ENCODE measurements around the gene PRICKLE2. TPM values are rescaled to one million over a fixed set of nuclear protein-coding genes. Genes with fewer than 3 reads are reported as not detected.
A peak's percentile ranks its signal among the peaks of the same experiment; 100 is the strongest.

The PRICKLE2 gene
- total RNA-seq, 1 experiment from 2014 or later: 1.9 TPM

DNA sequence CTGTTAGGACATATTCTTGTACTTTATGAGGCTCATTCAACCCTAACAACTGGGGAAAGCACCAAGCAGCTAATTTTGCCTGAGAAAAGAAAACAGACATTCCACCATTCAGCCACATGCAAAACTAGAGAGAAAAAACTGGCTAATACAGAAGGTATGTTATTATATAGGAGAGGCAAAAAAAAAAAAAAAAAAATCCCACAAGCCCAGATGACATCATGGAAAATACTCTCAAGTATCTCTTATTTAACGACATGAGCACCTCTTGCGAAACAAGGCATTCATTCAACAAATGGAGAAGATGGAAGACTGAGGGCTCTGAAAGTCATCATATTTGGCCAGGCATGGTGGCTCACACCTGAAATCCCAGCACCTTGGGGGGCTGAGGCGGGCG is 61.5 kb downstream of the PRICKLE2 start:
- H3K4me3 Mint-ChIP-seq (ENCODE audit: low read depth, unreplicated experiment): no peak overlapping the region
- no peak for DNase-seq
- intact Hi-C loops (cut with micrococcal nuclease; ENCODE audit: unreplicated experiment): no loop called here
- peaks cover 25% of the 10 kb centered on the region for H3K4me1 Mint-ChIP-seq (ENCODE audit: low read depth, unreplicated experiment)
- CTCF ChIA-PET: no interaction called here
- no TSS peak for BruUV-seq (replicated peaks)
- peaks cover 5% of the 10 kb centered on the region for H3K36me3 Mint-ChIP-seq (ENCODE audit: insufficient read depth, unreplicated experiment)
- H3K27me3 Mint-ChIP-seq (ENCODE audit: unreplicated experiment): no peaks in the 10 kb centered on the region
- peak overlapping the region; percentile 60 for H3K27ac Mint-ChIP-seq (ENCODE audit: unreplicated experiment)
- H3K9me3 Mint-ChIP-seq (ENCODE audit: low read depth, unreplicated experiment): no peaks in the 10 kb centered on the region
- TF ChIP-seq, protein P1, sequence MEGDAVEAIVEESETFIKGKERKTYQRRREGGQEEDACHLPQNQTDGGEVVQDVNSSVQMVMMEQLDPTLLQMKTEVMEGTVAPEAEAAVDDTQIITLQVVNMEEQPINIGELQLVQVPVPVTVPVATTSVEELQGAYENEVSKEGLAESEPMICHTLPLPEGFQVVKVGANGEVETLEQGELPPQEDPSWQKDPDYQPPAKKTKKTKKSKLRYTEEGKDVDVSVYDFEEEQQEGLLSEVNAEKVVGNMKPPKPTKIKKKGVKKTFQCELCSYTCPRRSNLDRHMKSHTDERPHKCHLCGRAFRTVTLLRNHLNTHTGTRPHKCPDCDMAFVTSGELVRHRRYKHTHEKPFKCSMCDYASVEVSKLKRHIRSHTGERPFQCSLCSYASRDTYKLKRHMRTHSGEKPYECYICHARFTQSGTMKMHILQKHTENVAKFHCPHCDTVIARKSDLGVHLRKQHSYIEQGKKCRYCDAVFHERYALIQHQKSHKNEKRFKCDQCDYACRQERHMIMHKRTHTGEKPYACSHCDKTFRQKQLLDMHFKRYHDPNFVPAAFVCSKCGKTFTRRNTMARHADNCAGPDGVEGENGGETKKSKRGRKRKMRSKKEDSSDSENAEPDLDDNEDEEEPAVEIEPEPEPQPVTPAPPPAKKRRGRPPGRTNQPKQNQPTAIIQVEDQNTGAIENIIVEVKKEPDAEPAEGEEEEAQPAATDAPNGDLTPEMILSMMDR (IDR thresholded peaks at IDR 0.05; ENCODE audit: unreplicated experiment): no peak

DNA sequence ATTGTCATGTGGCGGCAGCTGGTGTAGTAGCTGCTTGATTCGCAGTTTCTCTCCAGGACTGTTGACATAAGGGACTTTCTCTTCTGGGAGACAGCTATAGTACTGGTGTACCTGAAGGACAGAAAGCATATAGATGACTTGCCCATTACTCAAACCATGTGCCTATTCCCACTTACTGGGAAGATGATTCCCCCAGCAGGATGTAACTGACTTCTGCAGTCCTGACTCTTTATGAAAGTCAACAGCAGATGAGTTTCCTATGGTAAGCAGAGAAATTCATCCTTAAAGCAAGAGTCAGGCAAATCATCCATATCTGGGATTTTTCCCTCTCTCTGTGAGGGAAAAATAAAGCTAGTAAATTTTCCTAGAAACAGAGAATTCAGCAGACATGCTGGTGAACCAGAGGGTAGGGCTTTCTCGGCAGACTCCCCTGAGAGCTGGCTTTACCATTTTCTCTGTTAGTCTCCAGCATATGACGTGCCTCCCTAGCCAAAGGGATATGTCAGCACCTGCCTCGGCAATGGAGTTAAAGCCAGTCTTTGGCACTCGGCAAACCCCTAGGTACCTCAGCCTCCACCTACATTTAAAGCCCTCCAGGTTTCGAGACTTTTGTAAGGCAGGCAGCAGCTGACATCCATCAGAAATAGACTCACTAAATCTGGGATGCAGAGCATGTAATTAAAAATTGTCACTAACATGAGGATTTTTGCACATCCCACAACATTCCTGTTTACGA is 62.1 kb downstream of the PRICKLE2 start:
- no peak overlapping the region for H3K4me3 Mint-ChIP-seq (ENCODE audit: low read depth, unreplicated experiment)
- H3K27me3 Mint-ChIP-seq (ENCODE audit: unreplicated experiment): no peaks in the 10 kb centered on the region
- BruUV-seq (replicated peaks): no TSS peak
- no peaks in the 10 kb centered on the region for H3K9me3 Mint-ChIP-seq (ENCODE audit: low read depth, unreplicated experiment)
- CTCF ChIA-PET: no interaction called here
- H3K27ac Mint-ChIP-seq (ENCODE audit: unreplicated experiment): peak overlapping the region; percentile 60
- H3K4me1 Mint-ChIP-seq (ENCODE audit: low read depth, unreplicated experiment): peaks cover 26% of the 10 kb centered on the region
- DNase-seq: no peak
- TF ChIP-seq, protein P1 (IDR thresholded peaks at IDR 0.05; ENCODE audit: unreplicated experiment): no peak
- peaks cover 5% of the 10 kb centered on the region for H3K36me3 Mint-ChIP-seq (ENCODE audit: insufficient read depth, unreplicated experiment)
- intact Hi-C loops (cut with micrococcal nuclease; ENCODE audit: unreplicated experiment): no loop called here

DNA sequence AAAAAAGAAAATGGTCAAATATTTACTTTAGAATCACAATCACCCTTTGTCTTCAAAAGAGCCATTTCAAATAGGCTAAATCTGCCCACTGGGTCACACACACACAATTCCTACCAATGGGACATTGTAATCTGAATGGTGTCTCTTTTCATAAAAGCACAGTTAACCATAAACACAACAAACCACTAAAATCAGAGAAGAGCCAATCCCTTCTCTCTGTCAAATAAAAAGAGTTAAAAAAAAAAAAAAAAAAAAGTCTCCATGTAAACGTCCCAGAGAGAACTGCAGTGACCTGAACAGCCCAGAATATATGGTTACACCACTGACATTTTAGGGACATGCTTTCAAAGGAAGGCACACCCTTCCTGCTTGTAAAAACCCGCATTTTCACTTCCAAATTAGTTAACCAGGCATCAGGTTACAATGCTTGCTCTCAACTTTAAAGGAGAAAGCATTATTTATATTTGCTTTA is 63.7 kb downstream of the PRICKLE2 start:
- H3K9me3 Mint-ChIP-seq (ENCODE audit: low read depth, unreplicated experiment): no peaks in the 10 kb centered on the region
- peaks cover 41% of the 10 kb centered on the region for H3K4me1 Mint-ChIP-seq (ENCODE audit: low read depth, unreplicated experiment)
- H3K36me3 Mint-ChIP-seq (ENCODE audit: insufficient read depth, unreplicated experiment): peaks cover 5% of the 10 kb centered on the region

DNA sequence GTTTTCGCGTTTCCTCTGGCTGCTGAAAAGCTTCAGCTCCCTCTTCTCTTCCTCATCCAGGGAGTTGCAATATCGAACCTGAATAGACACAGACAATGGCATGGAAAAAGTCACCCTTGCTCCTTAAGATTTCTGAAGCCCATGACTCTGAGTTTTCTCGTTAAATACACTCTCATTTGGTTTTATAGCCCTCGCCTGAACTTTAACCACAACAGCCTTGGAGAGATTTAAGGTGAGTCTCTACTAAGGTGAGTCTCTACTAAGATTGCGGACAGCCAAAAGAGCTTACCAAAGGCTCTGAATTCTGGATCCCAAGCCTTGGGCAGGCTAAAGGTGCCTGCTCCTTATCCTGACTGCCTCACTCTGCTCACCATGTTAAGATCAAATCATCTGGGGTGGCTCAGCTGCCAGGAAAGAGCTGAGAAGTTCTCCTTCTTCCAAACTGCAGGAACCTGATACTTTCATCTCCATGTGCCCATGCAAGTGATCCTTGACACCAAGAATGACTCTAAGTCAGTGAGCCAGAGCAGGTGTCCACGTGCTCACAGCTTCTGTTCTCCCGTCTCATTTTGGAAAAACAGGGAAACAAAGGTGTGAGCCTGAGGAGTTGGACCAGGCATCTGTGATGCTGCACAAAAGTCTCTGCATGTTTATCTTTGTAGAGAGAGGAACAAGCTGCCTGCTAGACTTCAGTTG is 65.1 kb downstream of the PRICKLE2 start:
- Mint-ChIP-seq H3K36me3 (ENCODE audit: insufficient read depth, unreplicated experiment) (peaks cover 5% of the 10 kb centered on the region), H3K9me3 (ENCODE audit: low read depth, unreplicated experiment) (no peaks in the 10 kb centered on the region), H3K27me3 (ENCODE audit: unreplicated experiment) (no peaks in the 10 kb centered on the region), H3K4me1 (ENCODE audit: low read depth, unreplicated experiment) (peaks cover 41% of the 10 kb centered on the region), H3K4me3 (ENCODE audit: low read depth, unreplicated experiment) (no peak overlapping the region), H3K27ac (ENCODE audit: unreplicated experiment) (no peak overlapping the region)
- CTCF ChIA-PET: no interaction called here
- TF ChIP-seq, protein P1 (IDR thresholded peaks at IDR 0.05; ENCODE audit: unreplicated experiment): no peak
- intact Hi-C loops (cut with micrococcal nuclease; ENCODE audit: unreplicated experiment): no loop called here
- no TSS peak for BruUV-seq (replicated peaks)
- no peak for DNase-seq

More for the DNA sequence above, 63.7 kb downstream of the PRICKLE2 start:
- Mint-ChIP-seq H3K27me3 (ENCODE audit: unreplicated experiment) (no peaks in the 10 kb centered on the region), H3K27ac (ENCODE audit: unreplicated experiment) (no peak overlapping the region), H3K4me3 (ENCODE audit: low read depth, unreplicated experiment) (no peak overlapping the region)
- TF ChIP-seq, protein P1 (IDR thresholded peaks at IDR 0.05; ENCODE audit: unreplicated experiment): no peak
- intact Hi-C loops (cut with micrococcal nuclease; ENCODE audit: unreplicated experiment): no loop called here
- CTCF ChIA-PET: no interaction called here
- no peak for DNase-seq
- BruUV-seq (replicated peaks): no TSS peak

Data from Calu3 (cell line).